Measurements from ENCODE around the gene RBKS. TPM values are rescaled to one million over a fixed set of nuclear protein-coding genes. Genes with fewer than 3 reads are reported as not detected.

The RBKS gene
- total and polyA plus RNA-seq, 2 of the 13 experiments (the other 11 are each of a cell fraction or from before 2014, with no cell fraction given): 7.7 to 8.3 TPM

GRCh38 chr2:27929916-27930486, 39.8 kb upstream of the RBKS start (continued):
- TF ChIP-seq, protein P1, sequence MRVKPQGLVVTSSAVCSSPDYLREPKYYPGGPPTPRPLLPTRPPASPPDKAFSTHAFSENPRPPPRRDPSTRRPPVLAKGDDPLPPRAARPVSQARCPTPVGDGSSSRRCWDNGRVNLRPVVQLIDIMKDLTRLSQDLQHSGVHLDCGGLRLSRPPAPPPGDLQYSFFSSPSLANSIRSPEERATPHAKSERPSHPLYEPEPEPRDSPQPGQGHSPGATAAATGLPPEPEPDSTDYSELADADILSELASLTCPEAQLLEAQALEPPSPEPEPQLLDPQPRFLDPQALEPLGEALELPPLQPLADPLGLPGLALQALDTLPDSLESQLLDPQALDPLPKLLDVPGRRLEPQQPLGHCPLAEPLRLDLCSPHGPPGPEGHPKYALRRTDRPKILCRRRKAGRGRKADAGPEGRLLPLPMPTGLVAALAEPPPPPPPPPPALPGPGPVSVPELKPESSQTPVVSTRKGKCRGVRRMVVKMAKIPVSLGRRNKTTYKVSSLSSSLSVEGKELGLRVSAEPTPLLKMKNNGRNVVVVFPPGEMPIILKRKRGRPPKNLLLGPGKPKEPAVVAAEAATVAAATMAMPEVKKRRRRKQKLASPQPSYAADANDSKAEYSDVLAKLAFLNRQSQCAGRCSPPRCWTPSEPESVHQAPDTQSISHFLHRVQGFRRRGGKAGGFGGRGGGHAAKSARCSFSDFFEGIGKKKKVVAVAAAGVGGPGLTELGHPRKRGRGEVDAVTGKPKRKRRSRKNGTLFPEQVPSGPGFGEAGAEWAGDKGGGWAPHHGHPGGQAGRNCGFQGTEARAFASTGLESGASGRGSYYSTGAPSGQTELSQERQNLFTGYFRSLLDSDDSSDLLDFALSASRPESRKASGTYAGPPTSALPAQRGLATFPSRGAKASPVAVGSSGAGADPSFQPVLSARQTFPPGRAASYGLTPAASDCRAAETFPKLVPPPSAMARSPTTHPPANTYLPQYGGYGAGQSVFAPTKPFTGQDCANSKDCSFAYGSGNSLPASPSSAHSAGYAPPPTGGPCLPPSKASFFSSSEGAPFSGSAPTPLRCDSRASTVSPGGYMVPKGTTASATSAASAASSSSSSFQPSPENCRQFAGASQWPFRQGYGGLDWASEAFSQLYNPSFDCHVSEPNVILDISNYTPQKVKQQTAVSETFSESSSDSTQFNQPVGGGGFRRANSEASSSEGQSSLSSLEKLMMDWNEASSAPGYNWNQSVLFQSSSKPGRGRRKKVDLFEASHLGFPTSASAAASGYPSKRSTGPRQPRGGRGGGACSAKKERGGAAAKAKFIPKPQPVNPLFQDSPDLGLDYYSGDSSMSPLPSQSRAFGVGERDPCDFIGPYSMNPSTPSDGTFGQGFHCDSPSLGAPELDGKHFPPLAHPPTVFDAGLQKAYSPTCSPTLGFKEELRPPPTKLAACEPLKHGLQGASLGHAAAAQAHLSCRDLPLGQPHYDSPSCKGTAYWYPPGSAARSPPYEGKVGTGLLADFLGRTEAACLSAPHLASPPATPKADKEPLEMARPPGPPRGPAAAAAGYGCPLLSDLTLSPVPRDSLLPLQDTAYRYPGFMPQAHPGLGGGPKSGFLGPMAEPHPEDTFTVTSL (CRISPR knock-in tag; IDR thresholded peaks at IDR 0.05; ENCODE audit: borderline replicate concordance): no peak
- TF ChIP-seq KDM5A (IDR thresholded peaks at IDR 0.05; ENCODE audit: borderline replicate concordance, low read length) (0 out of 2 replicates have a peak, but pooled peaks have one; percentile 33), ZMYM2 (CRISPR knock-in tag; IDR thresholded peaks at IDR 0.05) (peak; percentile 39; the same call in 1 of the 2 replicates), NCOR1 (IDR thresholded peaks at IDR 0.05; ENCODE audit: borderline replicate concordance, low read length) (peak; percentile 80; the same call in 1 of the 2 replicates), MEIS2 (CRISPR knock-in tag; IDR thresholded peaks at IDR 0.05) (peak; percentile 88), FOXO4 (CRISPR knock-in tag; conservative IDR thresholded peaks at IDR 0.05) (no peak), TBX2 (CRISPR knock-in tag; IDR thresholded peaks at IDR 0.05; ENCODE audit: borderline replicate concordance) (no peak), ZNF616 (CRISPR knock-in tag; IDR thresholded peaks at IDR 0.05; ENCODE audit: low read depth) (no peak), ZNF230 (CRISPR knock-in tag; IDR thresholded peaks at IDR 0.05) (no peak), CREB1 (IDR thresholded peaks at IDR 0.05) (no peak), CREB1 (CRISPR knock-in tag; IDR thresholded peaks at IDR 0.05) (peak; percentile 64), HMG20B (CRISPR knock-in tag; conservative IDR thresholded peaks at IDR 0.05) (no peak), ZNF720 (CRISPR knock-in tag; IDR thresholded peaks at IDR 0.05) (no peak), ATF7 (IDR thresholded peaks at IDR 0.05) (no peak), ATF7 (CRISPR knock-in tag; IDR thresholded peaks at IDR 0.05) (no peak), ZNF501 (CRISPR knock-in tag; IDR thresholded peaks at IDR 0.05) (no peak), ASH2L (IDR thresholded peaks at IDR 0.05; ENCODE audit: insufficient read length, low read depth, low read length) (peak; percentile 79), ARHGAP35 (CRISPR knock-in tag; IDR thresholded peaks at IDR 0.05; ENCODE audit: borderline replicate concordance) (no peak), EHMT2 (IDR thresholded peaks at IDR 0.05; ENCODE audit: borderline replicate concordance, low read depth, low read length) (peak; percentile 73; the same call in 1 of the 2 replicates), HNRNPL (IDR thresholded peaks at IDR 0.05; ENCODE audit: low read depth, low read length) (no peak)
- TF ChIP-seq, protein P2, sequence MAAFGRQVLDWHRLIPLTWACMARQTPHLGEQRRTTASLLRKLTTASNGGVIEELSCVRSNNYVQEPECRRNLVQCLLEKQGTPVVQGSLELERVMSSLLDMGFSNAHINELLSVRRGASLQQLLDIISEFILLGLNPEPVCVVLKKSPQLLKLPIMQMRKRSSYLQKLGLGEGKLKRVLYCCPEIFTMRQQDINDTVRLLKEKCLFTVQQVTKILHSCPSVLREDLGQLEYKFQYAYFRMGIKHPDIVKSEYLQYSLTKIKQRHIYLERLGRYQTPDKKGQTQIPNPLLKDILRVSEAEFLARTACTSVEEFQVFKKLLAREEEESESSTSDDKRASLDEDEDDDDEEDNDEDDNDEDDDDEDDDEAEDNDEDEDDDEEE (CRISPR knock-in tag; IDR thresholded peaks at IDR 0.05): no peak
- TF ChIP-seq, protein P3, sequence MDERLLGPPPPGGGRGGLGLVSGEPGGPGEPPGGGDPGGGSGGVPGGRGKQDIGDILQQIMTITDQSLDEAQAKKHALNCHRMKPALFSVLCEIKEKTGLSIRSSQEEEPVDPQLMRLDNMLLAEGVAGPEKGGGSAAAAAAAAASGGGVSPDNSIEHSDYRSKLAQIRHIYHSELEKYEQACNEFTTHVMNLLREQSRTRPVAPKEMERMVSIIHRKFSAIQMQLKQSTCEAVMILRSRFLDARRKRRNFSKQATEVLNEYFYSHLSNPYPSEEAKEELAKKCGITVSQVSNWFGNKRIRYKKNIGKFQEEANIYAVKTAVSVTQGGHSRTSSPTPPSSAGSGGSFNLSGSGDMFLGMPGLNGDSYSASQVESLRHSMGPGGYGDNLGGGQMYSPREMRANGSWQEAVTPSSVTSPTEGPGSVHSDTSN (CRISPR knock-in tag; IDR thresholded peaks at IDR 0.05): peak; percentile 71

Data from HepG2 (cell line).